Glutamatergic neuron (in vitro differentiated cells): ENCODE data around the gene KRT28. TPM values are rescaled to one million over a fixed set of nuclear protein-coding genes. Genes with fewer than 3 reads are reported as not detected.

Source experiments
- DNase-seq: peaks from one replicate; pipeline ENCODE4 v3.0.0; 2022
- H3K27ac Mint-ChIP-seq: one replicate; pipeline ENCODE4 v1.8.0; 2020; ENCODE audit warnings: mild to moderate bottlenecking, mixed read lengths, inconsistent platforms; ENCODE audit not compliant: unreplicated experiment
- H3K27me3 Mint-ChIP-seq: one replicate; pipeline ENCODE4 v1.8.0; 2020; ENCODE audit warnings: mild to moderate bottlenecking, moderate library complexity, mixed read lengths, inconsistent platforms; ENCODE audit not compliant: unreplicated experiment
- H3K36me3 Mint-ChIP-seq: one replicate; pipeline ENCODE4 v1.8.0; 2020; ENCODE audit warnings: mild to moderate bottlenecking, mixed read lengths, inconsistent platforms; ENCODE audit not compliant: unreplicated experiment
- H3K4me1 Mint-ChIP-seq: one replicate; pipeline ENCODE4 v1.8.0; 2020; ENCODE audit warnings: mild to moderate bottlenecking, low read depth, mixed read lengths, inconsistent platforms; ENCODE audit not compliant: unreplicated experiment
- H3K4me3 Mint-ChIP-seq: one replicate; pipeline ENCODE4 v1.8.0; 2020; ENCODE audit warnings: mild to moderate bottlenecking, mixed read lengths, inconsistent platforms; ENCODE audit not compliant: unreplicated experiment
- H3K9me3 Mint-ChIP-seq: one replicate; pipeline ENCODE4 v1.8.0; 2020; ENCODE audit warnings: mild to moderate bottlenecking, moderate library complexity, mixed read lengths, inconsistent platforms; ENCODE audit not compliant: unreplicated experiment
- CTCF ChIP-seq: fragments of 200-600 bp; sonication (generic); IDR thresholded peaks from one replicate; pipeline ENCODE4 v1.5.0; 2021; ENCODE audit not compliant: partially characterized antibody, unreplicated experiment
- total RNA-seq: library from RNA; stranded (reverse); fragmentation: NEBNext Ultra II Directional; extraction: Animal tissue kit (Norgen Biotek cat#: 25700); gene quantifications from one replicate; pipeline ENCODE4 v1.2.1, GENCODE V29; 2021; ENCODE audit not compliant: unreplicated experiment

The KRT28 gene
- total RNA-seq, 1 donor from 2014 or later = not detected

- peak; percentile 35 for TF ChIP-seq CTCF
- H3K27ac Mint-ChIP-seq = no peak overlapping the region
- no peak overlapping the region for H3K4me3 Mint-ChIP-seq
- H3K27me3 Mint-ChIP-seq = peaks cover 2% of the 10 kb centered on the region
- no peaks in the 10 kb centered on the region for H3K36me3 Mint-ChIP-seq
- H3K9me3 Mint-ChIP-seq = no peaks in the 10 kb centered on the region
- H3K4me1 Mint-ChIP-seq = peaks cover 7% of the 10 kb centered on the region
- DNase-seq = no peak
Observed at GRCh38 chr17:40791787-40792436, 7.8 kb downstream of the KRT28 start.

GRCh38 chr17:40791111-40791510 lies 8.6 kb downstream of the KRT28 start:
- H3K4me1 Mint-ChIP-seq = peaks cover 5% of the 10 kb centered on the region
- TF ChIP-seq CTCF = no peak

GRCh38 chr17:40782450-40782849 lies 17.3 kb downstream of the KRT28 start, which contains the start of gene KRT27:
KRT27 (minus strand) TSS chr17:40782550; CDS start chr17:40782493, 57 bp downstream.
- no peaks in the 10 kb centered on the region for H3K4me1 Mint-ChIP-seq
- DNase-seq = no peak
- TF ChIP-seq CTCF = no peak
- no peak within 1 kb of the TSS for H3K27ac Mint-ChIP-seq
- no peak within 1 kb of the TSS for H3K4me3 Mint-ChIP-seq
- peaks cover 2% of the 10 kb centered on the region for H3K27me3 Mint-ChIP-seq
- H3K36me3 Mint-ChIP-seq = no peaks in the 10 kb centered on the region
- no peaks in the 10 kb centered on the region for H3K9me3 Mint-ChIP-seq

More at GRCh38 chr17:40791111-40791510, 8.6 kb downstream of the KRT28 start:
- Mint-ChIP-seq H3K4me3 (no peak overlapping the region), H3K36me3 (no peaks in the 10 kb centered on the region), H3K9me3 (no peaks in the 10 kb centered on the region), H3K27ac (no peak overlapping the region), H3K27me3 (peaks cover 2% of the 10 kb centered on the region)
- DNase-seq = no peak

GRCh38 chr17:40779181-40779909 lies 20.4 kb downstream of the KRT28 start:
- DNase-seq = peak; percentile 17
- Mint-ChIP-seq H3K4me1 (no peaks in the 10 kb centered on the region), H3K9me3 (no peaks in the 10 kb centered on the region), H3K36me3 (no peaks in the 10 kb centered on the region), H3K4me3 (no peak overlapping the region), H3K27ac (no peak overlapping the region), H3K27me3 (no peaks in the 10 kb centered on the region)
- TF ChIP-seq CTCF = no peak

GRCh38 chr17:40778461-40778860 lies 21.3 kb downstream of the KRT28 start:
- no peak for DNase-seq
- Mint-ChIP-seq H3K4me3 (no peak overlapping the region), H3K27ac (no peak overlapping the region), H3K4me1 (no peaks in the 10 kb centered on the region), H3K27me3 (no peaks in the 10 kb centered on the region), H3K36me3 (no peaks in the 10 kb centered on the region), H3K9me3 (no peaks in the 10 kb centered on the region)
- no peak for TF ChIP-seq CTCF
